EH (cell line): Measurements from ENCODE around the gene RASSF8.
A peak's percentile ranks its signal among the peaks of the same experiment; 100 is the strongest.

ENCODE experiments used
- DNase-seq: peaks from one replicate; pipeline ENCODE4 v3.0.0-alpha.2; 2015; ENCODE audit warnings: low read depth

Gene RASSF8, protein sequence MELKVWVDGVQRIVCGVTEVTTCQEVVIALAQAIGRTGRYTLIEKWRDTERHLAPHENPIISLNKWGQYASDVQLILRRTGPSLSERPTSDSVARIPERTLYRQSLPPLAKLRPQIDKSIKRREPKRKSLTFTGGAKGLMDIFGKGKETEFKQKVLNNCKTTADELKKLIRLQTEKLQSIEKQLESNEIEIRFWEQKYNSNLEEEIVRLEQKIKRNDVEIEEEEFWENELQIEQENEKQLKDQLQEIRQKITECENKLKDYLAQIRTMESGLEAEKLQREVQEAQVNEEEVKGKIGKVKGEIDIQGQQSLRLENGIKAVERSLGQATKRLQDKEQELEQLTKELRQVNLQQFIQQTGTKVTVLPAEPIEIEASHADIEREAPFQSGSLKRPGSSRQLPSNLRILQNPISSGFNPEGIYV

GRCh38 chr12:25958428-25959070 lies at the start of gene RASSF8:
Gene RASSF8, plus strand, starts transcription at chr12:25958682. Its CDS starts 96,662 bp downstream, at chr12:26055344.
- DNase-seq, result peak; percentile 83

DNA sequence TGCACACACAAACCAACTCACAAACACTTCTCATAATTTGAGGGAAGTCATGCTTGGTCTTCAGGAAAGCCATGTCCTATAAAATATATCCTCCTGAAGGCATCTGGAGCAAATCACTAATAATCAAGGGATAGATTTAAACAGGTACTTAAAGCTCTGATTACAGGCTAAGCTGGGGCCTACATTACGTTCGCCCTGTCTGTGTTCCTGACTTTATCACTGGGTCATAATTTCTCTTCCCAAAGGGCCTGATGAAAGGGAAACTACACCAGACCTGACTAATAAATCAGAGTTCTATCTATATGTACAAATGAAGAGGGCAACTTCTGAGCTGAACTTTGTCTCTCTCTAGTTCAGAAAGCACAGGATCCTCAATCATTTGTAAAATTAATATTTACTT lies 43.9 kb upstream of the RASSF8 start:
- DNase-seq, result no peak

DNA sequence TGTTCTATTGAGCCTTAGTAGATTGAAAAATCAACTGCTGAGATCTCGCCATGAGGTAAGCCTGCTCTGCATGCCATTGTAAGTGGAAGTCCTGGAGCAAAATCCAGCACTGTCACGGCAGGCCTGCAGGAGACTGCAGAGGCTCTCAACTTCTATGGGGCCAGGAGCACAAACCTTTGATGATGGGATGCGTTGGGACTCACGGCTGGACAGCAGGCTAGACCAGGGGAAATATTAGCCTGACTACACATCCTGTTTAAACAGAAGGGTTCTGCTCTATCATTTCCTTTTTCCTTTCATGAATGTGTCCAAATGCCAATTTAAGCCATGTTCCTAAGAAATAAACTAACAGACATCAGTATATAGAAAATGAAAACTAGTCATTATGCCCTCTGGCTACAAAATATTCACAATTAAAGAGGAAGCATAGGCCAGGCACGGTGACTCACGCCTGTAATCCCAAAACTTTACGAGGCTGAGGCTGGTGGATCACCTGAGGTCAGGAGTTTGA lies 33.9 kb upstream of the RASSF8 start:
- peak; percentile 79 for DNase-seq

GRCh38 chr12:25925064-25925463 lies 33.4 kb upstream of the RASSF8 start:
- no peak for DNase-seq

GRCh38 chr12:25926536-25926935 lies 31.9 kb upstream of the RASSF8 start:
- peak; percentile 50 for DNase-seq

DNA sequence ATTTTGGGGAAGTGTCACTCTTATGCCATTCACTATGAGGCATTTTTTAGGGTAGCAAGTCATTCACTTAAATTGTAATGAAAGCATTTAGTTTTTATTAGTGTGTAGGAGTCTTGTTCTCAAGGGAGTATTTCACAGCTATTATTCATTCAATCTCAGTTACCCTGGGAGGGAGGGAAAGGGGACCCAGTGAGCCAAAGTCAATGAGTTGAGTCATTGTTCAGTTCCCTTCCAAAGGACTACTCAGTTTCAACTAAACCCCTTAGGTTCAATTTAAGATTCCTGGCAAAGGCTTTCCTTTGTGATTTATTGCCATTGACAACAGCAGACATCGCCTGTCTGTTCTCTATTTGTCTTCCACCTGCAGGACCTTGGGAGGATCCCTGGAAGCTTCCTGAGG lies 29.3 kb upstream of the RASSF8 start:
- DNase-seq, result peak; percentile 42

DNA sequence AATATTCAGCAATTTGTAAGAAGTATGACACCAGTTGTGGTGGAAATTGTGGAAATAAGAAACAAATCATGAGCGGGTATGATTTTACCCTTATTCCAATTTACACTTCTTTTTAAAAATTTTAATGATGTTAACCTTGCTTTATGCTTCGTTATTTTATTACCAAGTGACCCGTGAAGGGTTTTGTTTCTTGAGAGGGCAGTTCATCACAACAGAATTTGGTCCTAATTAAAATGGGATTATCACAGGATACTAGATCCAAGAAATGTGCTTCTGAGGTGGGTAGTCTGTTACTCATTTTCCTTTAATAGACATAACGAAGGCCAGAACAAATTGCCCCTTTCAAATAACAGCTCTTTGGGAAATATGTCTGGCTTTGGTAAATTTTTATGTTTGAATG lies 25.5 kb upstream of the RASSF8 start:
- DNase-seq, result no peak

DNA sequence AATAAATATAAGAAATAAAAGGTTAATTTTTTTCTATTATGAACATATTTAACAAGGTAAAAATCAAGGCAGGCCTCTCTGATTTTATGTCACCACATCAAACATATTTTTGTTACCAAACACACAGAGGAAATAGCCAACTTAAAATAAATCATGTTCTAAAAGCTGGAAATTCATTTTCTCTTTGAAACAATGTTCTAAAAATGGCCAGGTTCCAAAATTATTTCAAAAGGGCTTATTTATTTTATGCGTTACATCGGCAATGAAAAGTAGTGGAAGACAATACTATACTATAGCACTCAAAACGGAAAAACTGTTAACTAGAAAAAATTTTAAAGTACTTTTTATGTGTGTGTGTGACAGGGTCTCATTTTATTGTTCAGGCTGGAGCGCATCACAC lies 24.0 kb upstream of the RASSF8 start:
- DNase-seq, result no peak

- peak; percentile 70 for DNase-seq
Measured at GRCh38 chr12:25935355-25936144, 22.9 kb upstream of the RASSF8 start.

GRCh38 chr12:25937096-25937495 lies 21.4 kb upstream of the RASSF8 start:
- DNase-seq, result no peak

- DNase-seq, result no peak
Measured at GRCh38 chr12:25938581-25938980, 19.9 kb upstream of the RASSF8 start.

GRCh38 chr12:25939606-25940005 lies 18.9 kb upstream of the RASSF8 start:
- no peak for DNase-seq

DNA sequence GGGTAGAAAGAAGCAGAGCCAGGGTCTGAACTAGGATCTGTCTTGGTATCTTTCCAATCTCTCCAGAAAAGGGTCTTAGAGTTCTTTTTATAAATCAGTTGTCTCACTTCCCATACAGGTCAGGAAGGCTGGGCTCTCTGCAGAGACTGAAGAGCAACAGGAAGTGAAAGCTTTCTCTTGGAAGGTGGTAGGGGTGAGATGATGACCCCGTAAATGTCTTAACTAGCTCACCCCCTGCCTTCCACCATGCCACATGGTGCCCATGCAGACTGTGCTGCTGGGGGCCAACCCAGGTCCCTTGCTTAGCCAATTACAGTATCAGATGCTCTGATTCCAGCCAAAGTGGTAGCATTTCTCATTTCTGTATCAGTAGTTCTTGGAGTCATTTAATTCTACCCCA lies 17.6 kb upstream of the RASSF8 start:
- DNase-seq, result no peak

GRCh38 chr12:25942709-25943108 lies 15.8 kb upstream of the RASSF8 start:
- peak; percentile 66 for DNase-seq

GRCh38 chr12:25943940-25944339 lies 14.5 kb upstream of the RASSF8 start:
- DNase-seq, result no peak

DNA sequence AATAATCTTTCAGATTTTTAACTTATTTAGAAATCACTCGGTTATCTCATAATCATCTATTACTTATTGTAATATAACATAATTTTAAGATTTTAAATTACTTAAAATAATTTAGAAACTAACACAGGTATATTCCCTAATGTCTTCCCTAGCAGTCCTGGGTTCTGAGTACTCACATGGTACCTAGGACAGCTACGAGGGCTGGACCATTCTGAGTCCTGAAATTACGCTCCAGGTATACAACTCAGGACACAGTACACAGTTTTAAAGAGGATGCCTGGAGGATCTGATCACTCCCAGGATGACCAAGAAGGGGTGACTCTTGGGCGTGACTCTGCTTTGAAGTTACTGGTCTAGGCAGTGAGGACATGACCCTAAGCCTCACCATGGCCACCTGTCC lies 9.1 kb upstream of the RASSF8 start:
- no peak for DNase-seq

DNA sequence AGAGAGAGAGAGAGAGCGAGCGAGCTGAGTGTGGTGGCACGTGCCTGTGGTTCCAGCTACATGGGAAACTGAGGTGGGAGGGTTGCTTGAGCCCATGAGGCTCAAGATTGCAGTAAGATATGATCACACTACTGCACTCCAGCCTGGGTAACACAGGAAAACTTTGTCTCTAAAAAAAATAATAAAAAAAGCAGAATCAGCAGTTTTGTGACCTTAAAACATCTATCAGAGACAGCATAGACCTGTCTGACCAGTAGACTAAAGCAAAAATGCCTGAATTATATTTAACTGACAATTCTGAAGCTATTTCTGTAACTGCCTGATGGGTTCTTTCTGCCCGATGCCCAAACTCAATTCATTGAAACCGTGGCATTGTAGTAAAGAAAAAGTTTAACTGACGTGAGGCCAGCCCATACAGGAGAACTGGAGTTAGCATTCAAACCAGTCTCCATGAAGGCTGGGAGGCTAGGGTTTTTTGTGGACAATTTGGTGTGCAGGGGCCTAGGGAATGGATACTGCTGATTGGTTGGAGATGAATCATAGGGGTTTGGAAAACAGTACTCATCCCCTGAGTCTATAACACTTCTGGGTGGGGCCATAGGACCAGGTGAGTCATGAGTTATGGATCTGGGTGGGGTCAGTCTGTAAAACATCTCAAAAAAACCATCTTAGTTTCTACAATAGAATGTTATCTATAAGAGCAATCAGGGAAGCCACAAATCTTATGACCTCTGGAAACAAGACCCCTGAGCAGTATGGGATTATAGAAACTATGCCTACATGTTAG lies 8.0 kb upstream of the RASSF8 start:
- no peak for DNase-seq

GRCh38 chr12:25957793-25958427 lies 572 bp upstream of the RASSF8 start:
- DNase-seq, result peak; percentile 88

DNA sequence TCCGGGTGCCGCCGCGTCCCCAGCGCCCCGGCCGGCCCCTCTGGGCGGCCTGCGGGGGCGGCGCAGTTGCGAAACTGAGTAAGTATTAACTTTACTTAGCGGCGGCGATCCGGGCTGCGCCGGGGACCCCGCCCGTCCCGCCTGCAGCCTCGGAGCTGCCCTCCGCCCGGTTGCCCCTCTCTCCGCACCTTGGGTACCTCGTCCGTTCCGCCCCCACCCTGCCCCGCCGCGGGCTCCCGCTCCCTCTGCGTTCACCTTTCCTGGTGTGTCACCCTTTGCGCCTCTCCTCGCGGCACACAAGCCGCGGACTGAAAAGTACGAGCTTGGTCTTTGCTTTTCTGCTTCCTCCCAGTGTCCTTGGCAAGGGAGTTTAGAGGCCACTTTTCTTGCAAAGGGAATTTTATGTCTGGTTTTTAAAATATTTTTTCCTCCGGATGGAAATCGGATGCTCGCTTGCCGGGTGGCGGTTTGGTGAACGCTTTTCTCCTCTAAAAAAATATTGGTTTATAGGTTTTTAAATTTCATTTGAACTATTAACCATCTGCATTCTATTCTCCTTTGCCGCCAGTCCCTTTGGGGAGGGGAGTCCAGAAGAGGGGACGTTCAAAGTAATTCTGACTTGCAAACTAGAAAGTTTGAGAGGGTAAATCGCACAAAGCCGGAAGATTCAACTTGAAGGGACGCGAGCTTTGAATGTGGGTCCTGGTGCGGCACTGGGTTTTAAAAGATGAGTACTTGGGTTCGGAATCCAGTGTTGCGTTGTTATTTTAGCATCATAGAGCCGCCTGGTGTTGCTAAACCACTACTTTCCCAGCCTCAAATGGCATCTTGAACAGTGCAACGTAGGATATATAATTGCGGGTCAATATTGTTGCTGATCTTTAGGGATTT lies 834 bp downstream of the RASSF8 start:
- peak; percentile 89 for DNase-seq

DNA sequence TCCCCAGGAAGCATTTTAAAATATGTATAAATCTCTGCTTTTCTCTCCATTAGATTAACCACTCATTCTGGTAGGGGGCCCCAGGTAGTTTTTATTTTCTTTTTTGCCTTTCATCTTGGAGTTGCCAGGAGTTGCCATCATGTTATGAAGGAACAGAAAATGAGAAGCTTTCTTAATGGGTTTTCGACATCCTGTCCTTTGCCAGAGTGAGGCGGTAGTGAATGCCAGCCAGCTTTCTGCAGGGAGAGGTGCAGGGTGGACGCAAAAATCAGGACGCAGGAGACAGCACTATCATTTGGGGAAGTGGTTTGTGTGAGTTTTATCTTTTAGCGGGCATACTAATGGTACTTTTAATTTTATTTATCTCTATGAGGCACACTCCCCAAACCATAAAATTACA lies 1.7 kb downstream of the RASSF8 start:
- peak; percentile 56 for DNase-seq
